ENCODE data around the gene TLDC2. TPM values are rescaled to one million over a fixed set of nuclear protein-coding genes. Genes with fewer than 3 reads are reported as not detected.

TLDC2 gene
- total and polyA plus RNA-seq, 2 of the 8 experiments (the other 6 are each of a cell fraction or from before 2014, with no cell fraction given) = 0.29 to 0.34 TPM

- H2BK15ac ChIP-seq (ENCODE audit: low read length) = no peak overlapping the region
- no peak overlapping the region for H4K91ac ChIP-seq (replicated peaks; ENCODE audit: insufficient read length, low read length)
- no peak overlapping the region for H2BK20ac ChIP-seq (ENCODE audit: low read length)
- H3K23ac ChIP-seq (ENCODE audit: insufficient read length) = no peak overlapping the region
- H3K4me2 ChIP-seq (ENCODE audit: insufficient read depth in 1 of 2, low read depth in 2 of 2, low read length in 2 of 2) = no peak overlapping the region
- POLR2A ChIA-PET (ENCODE audit: partially characterized antibody) = interaction anchor here (0.6 kb wide), 1 partner anchor 71 kb away, joined by 3 read pairs; no protein-coding TSS in a partner anchor
- no peak overlapping the region for H3K4ac ChIP-seq (replicated peaks; ENCODE audit: insufficient read length, low read depth, low read length)
- no peak overlapping the region for H3K56ac ChIP-seq (replicated peaks; ENCODE audit: insufficient read length, low read depth, low read length)
- peaks cover 4 to 52% (median 6%) of the 10 kb centered on the region in 4 experiments; a peak in 7 of 8 replicates for H3K36me3 ChIP-seq (ENCODE audit: control insufficient read depth in 2 of 4, insufficient read depth in 4 of 4, low read length in 3 of 4)
- H3K18ac ChIP-seq (ENCODE audit: extremely low read depth, low read length) = no peak overlapping the region
- H2BK5ac ChIP-seq (ENCODE audit: low read depth, low read length) = no peak overlapping the region
- peaks cover 0 to 1% of the 10 kb centered on the region in 2 experiments for H4K20me1 ChIP-seq (replicated peaks in 1 of 2; ENCODE audit: control insufficient read depth in 1 of 2, insufficient read depth in 2 of 2, low read length in 2 of 2)
- no peaks in the 10 kb centered on the region for H3K27me3 ChIP-seq (replicated peaks in 1 of 4; ENCODE audit: control insufficient read depth in 3 of 4, extremely low read depth in 1 of 4, insufficient read depth in 3 of 4, low read length in 3 of 4)
- no peak overlapping the region for H2AFZ ChIP-seq (ENCODE audit: low read length)
- H3K9me3 ChIP-seq (ENCODE audit: insufficient read depth in 2 of 2, low read depth in 1 of 2, low read length in 1 of 2) = no peaks in the 10 kb centered on the region
- H3K23me2 ChIP-seq (ENCODE audit: low read depth, low read length) = no peaks in the 10 kb centered on the region
- H4K8ac ChIP-seq (ENCODE audit: extremely low read depth, insufficient read depth, low read length) = no peak overlapping the region
- TF ChIP-seq EZH2 (IDR thresholded peaks at IDR 0.05; ENCODE audit: low read depth, low read length, severe bottlenecking) = no peak
- TF ChIP-seq KDM1A (IDR thresholded peaks at IDR 0.05; ENCODE audit: borderline replicate concordance, low read length) = no peak
- no peak for TF ChIP-seq BACH1 (IDR thresholded peaks at IDR 0.05; ENCODE audit: low read length)
- TF ChIP-seq CREB1 (IDR thresholded peaks at IDR 0.05) = no peak
- no peak for TF ChIP-seq JUN (IDR thresholded peaks at IDR 0.05; ENCODE audit: low read depth, low read length)
- no peak for TF ChIP-seq POLR2AphosphoS5 (IDR thresholded peaks at IDR 0.05; ENCODE audit: low read depth, low read length)
- TF ChIP-seq NANOG (IDR thresholded peaks at IDR 0.05; ENCODE audit: insufficient read depth, low read depth, low read length, poor library complexity, severe bottlenecking) = no peak
- TF ChIP-seq SUZ12 (IDR thresholded peaks at IDR 0.05; ENCODE audit: low read length) = no peak
- no peak for TF ChIP-seq KDM5A (IDR thresholded peaks at IDR 0.05; ENCODE audit: low read length)
- H3K4me3 ChIP-seq (ENCODE audit: extremely low read depth in 1 of 4, insufficient read depth in 2 of 4, low read depth in 3 of 4, low read length in 4 of 4) = no peak overlapping the region
- 96% methylated on average over 1 of the region's 2 CpGs; no CpG with 5 or more reads in 1 of the 2 experiments for WGBS, 2 experiments (ENCODE audit: extremely low coverage in 1 of 2, insufficient coverage in 1 of 2, insufficient read length in 1 of 2, insufficient replicate concordance in 2 of 2, low coverage in 1 of 2, low lambda C conversion rate in 2 of 2, missing lambda C conversion rate in 1 of 2)
- H3K27ac ChIP-seq (ENCODE audit: low read depth, low read length) = no peak overlapping the region
- no peak overlapping the region for H2BK120ac ChIP-seq (replicated peaks; ENCODE audit: low read depth, low read length)
- no peak overlapping the region for H2BK12ac ChIP-seq (ENCODE audit: low read depth, low read length)
- H2AK5ac ChIP-seq (ENCODE audit: low read depth, low read length) = no peak overlapping the region
- H3K79me2 ChIP-seq (ENCODE audit: control insufficient read depth in 1 of 2, insufficient read depth in 2 of 2, low read length in 2 of 2) = no peaks in the 10 kb centered on the region
- FAIRE-seq (no peak), DNase-seq (ENCODE audit: low read depth in 1 of 2, low spot score in 2 of 2) (no peak)
- CTCF ChIA-PET (ENCODE audit: partially characterized antibody) = interaction anchor here (1.2 kb wide), 1 partner anchor 15 kb away, joined by 10 read pairs; no protein-coding TSS in a partner anchor
- no peak overlapping the region for H3K14ac ChIP-seq (ENCODE audit: insufficient read length)
- H3K4me1 ChIP-seq (replicated peaks in 1 of 4; ENCODE audit: control insufficient read depth in 3 of 4, insufficient read depth in 4 of 4, low read length in 3 of 4) = no peaks in the 10 kb centered on the region
- H3K79me1 ChIP-seq (ENCODE audit: low read depth, low read length) = no peaks in the 10 kb centered on the region
- no peak overlapping the region for H4K5ac ChIP-seq (ENCODE audit: insufficient read length, low read depth, low read length)
- no peak overlapping the region for H3K9ac ChIP-seq (replicated peaks in 1 of 4; ENCODE audit: extremely low read depth in 1 of 4, low read depth in 3 of 4, low read length in 3 of 4)
Measured at GRCh38 chr20:36904690-36905089, 28.8 kb downstream of the TLDC2 start.

Data from H1 (cell line).